Measurements from ENCODE around the gene MSANTD1. TPM values are rescaled to one million over a fixed set of nuclear protein-coding genes. Genes with fewer than 3 reads are reported as not detected.

The MSANTD1 gene
- polyA plus RNA-seq, 1 donor from 2014 or later: 12.7 TPM

- Histone ChIP-seq H2AFZ (ENCODE audit: low read depth, low read length) (no peak overlapping the region), H3K27me3 (ENCODE audit: insufficient read depth, low read depth, low read length) (no peaks in the 10 kb centered on the region), H3K27ac (ENCODE audit: low read length) (no peak overlapping the region), H4K20me1 (ENCODE audit: insufficient read depth) (no peaks in the 10 kb centered on the region), H3F3A (ENCODE audit: insufficient read depth, low read length, poor library complexity, severe bottlenecking) (no peaks in the 10 kb centered on the region), H3K4me2 (ENCODE audit: low read length) (no peak overlapping the region), H3K9ac (ENCODE audit: low read length) (no peak overlapping the region), H3K79me2 (replicated peaks; ENCODE audit: insufficient read depth, low read length) (no peaks in the 10 kb centered on the region), H3K36me3 (ENCODE audit: insufficient read depth, low read length) (peaks cover 11% of the 10 kb centered on the region), H3K9me3 (ENCODE audit: low read length) (no peaks in the 10 kb centered on the region), H3K4me3 (ENCODE audit: low read length) (no peak overlapping the region), H3K9me2 (ENCODE audit: insufficient read depth, low read length) (no peaks in the 10 kb centered on the region)
- no peak for TF ChIP-seq CTCF (IDR thresholded peaks at IDR 0.05; ENCODE audit: poor library complexity, severe bottlenecking)
- no peak for TF ChIP-seq MXI1 (conservative IDR thresholded peaks at IDR 0.05; ENCODE audit: poor library complexity, severe bottlenecking)
- no peak for TF ChIP-seq EZH2 (IDR thresholded peaks at IDR 0.05; ENCODE audit: borderline replicate concordance, insufficient read depth, low read length, poor library complexity, severe bottlenecking)
- TF ChIP-seq TAF1 (IDR thresholded peaks at IDR 0.05; ENCODE audit: low read depth): no peak
- TF ChIP-seq POLR2AphosphoS5 (IDR thresholded peaks at IDR 0.05): no peak
- no peak for TF ChIP-seq EP300 (conservative IDR thresholded peaks at IDR 0.05; ENCODE audit: poor library complexity, severe bottlenecking)
- no peak for TF ChIP-seq RAD21 (conservative IDR thresholded peaks at IDR 0.05)
- TF ChIP-seq REST (IDR thresholded peaks at IDR 0.05; ENCODE audit: borderline replicate concordance): no peak
- TF ChIP-seq SMC3 (conservative IDR thresholded peaks at IDR 0.05; ENCODE audit: poor library complexity): no peak
These were observed 15.4 kb upstream of the MSANTD1 start for GRCh38 chr4:3233391-3234071.

- no peak overlapping the region for H3K4me3 ChIP-seq (ENCODE audit: low read length)
- H2AFZ ChIP-seq (ENCODE audit: low read depth, low read length): no peak overlapping the region
- H3K79me2 ChIP-seq (replicated peaks; ENCODE audit: insufficient read depth, low read length): no peaks in the 10 kb centered on the region
- no peak overlapping the region for H3K4me2 ChIP-seq (ENCODE audit: low read length)
- no peaks in the 10 kb centered on the region for H3F3A ChIP-seq (ENCODE audit: insufficient read depth, low read length, poor library complexity, severe bottlenecking)
- H4K20me1 ChIP-seq (ENCODE audit: insufficient read depth): no peaks in the 10 kb centered on the region
- no peaks in the 10 kb centered on the region for H3K9me2 ChIP-seq (ENCODE audit: insufficient read depth, low read length)
- TF ChIP-seq EZH2 (IDR thresholded peaks at IDR 0.05; ENCODE audit: borderline replicate concordance, insufficient read depth, low read length, poor library complexity, severe bottlenecking) (no peak), SMC3 (conservative IDR thresholded peaks at IDR 0.05; ENCODE audit: poor library complexity) (no peak), RAD21 (conservative IDR thresholded peaks at IDR 0.05) (no peak), MXI1 (conservative IDR thresholded peaks at IDR 0.05; ENCODE audit: poor library complexity, severe bottlenecking) (no peak), CTCF (IDR thresholded peaks at IDR 0.05; ENCODE audit: poor library complexity, severe bottlenecking) (no peak), REST (IDR thresholded peaks at IDR 0.05; ENCODE audit: borderline replicate concordance) (no peak), TAF1 (IDR thresholded peaks at IDR 0.05; ENCODE audit: low read depth) (no peak), EP300 (conservative IDR thresholded peaks at IDR 0.05; ENCODE audit: poor library complexity, severe bottlenecking) (no peak), POLR2AphosphoS5 (IDR thresholded peaks at IDR 0.05) (no peak)
- H3K27ac ChIP-seq (ENCODE audit: low read length): no peak overlapping the region
- no peak overlapping the region for H3K9ac ChIP-seq (ENCODE audit: low read length)
- H3K27me3 ChIP-seq (ENCODE audit: insufficient read depth, low read depth, low read length): no peaks in the 10 kb centered on the region
- H3K9me3 ChIP-seq (ENCODE audit: low read length): no peaks in the 10 kb centered on the region
- H3K36me3 ChIP-seq (ENCODE audit: insufficient read depth, low read length): peaks cover 9% of the 10 kb centered on the region
These were observed 14.6 kb upstream of the MSANTD1 start for GRCh38 chr4:3234171-3235029.

All from neural cell (in vitro differentiated cells).